Suppressor macrophage (primary cell): ENCODE data around the gene SPOP.
A peak's percentile ranks its signal among the peaks of the same experiment; 100 is the strongest.
"Not testable (repeated sequence)": the region's sequence is repeated elsewhere in the genome, so short reads cannot be mapped to it uniquely, and the experiment has no call there.

ENCODE experiments used
- DNase-seq, 4 experiments: peaks; one replicate each; pipeline ENCODE4 v3.0.0-alpha.2; 2020 to 2022

SPOP gene

GRCh38 chr17:49647256-49647585 lies 30.7 kb downstream of the SPOP start:
- no peak for DNase-seq

GRCh38 chr17:49646391-49647255 lies 31.3 kb downstream of the SPOP start:
- no peak for DNase-seq

- DNase-seq = not testable (repeated sequence)
Measured at GRCh38 chr17:49646056-49646390, 31.9 kb downstream of the SPOP start.

- DNase-seq = no peak
Measured at GRCh38 chr17:49645654-49646053, 32.2 kb downstream of the SPOP start.

GRCh38 chr17:49640556-49640955 lies 37.3 kb downstream of the SPOP start:
- DNase-seq = no peak

GRCh38 chr17:49638818-49639217 lies 39.1 kb downstream of the SPOP start:
- no peak for DNase-seq

GRCh38 chr17:49637739-49638138 lies 40.2 kb downstream of the SPOP start:
- DNase-seq = no peak

GRCh38 chr17:49637050-49637449 lies 40.8 kb downstream of the SPOP start:
- DNase-seq = peak in 2 of 4 experiments; percentile 8 to 18

GRCh38 chr17:49635121-49635520 lies 42.8 kb downstream of the SPOP start:
- peak in 1 of 4 experiments; percentile 14 for DNase-seq

GRCh38 chr17:49634485-49634860 lies 43.4 kb downstream of the SPOP start:
- no peak for DNase-seq

GRCh38 chr17:49633762-49634484 lies 44.0 kb downstream of the SPOP start:
- peak in 3 of 4 experiments; percentile 6 to 43 (median 21) for DNase-seq

- DNase-seq = no peak
Measured at GRCh38 chr17:49633250-49633649, 44.6 kb downstream of the SPOP start.

GRCh38 chr17:49632201-49632600 lies 45.7 kb downstream of the SPOP start:
- DNase-seq = no peak

GRCh38 chr17:49631496-49631895 lies 46.4 kb downstream of the SPOP start:
- no peak for DNase-seq

- no peak for DNase-seq
Measured at GRCh38 chr17:49630113-49630900, 47.6 kb downstream of the SPOP start.

- no peak for DNase-seq
Measured at GRCh38 chr17:49629447-49629846, 48.5 kb downstream of the SPOP start.

- DNase-seq = no peak
Measured at GRCh38 chr17:49624896-49625295, 53.0 kb downstream of the SPOP start.

- no peak for DNase-seq
Measured at GRCh38 chr17:49621946-49622529, 55.9 kb downstream of the SPOP start.

- DNase-seq = no peak
Measured at GRCh38 chr17:49621420-49621819, 56.5 kb downstream of the SPOP start.

GRCh38 chr17:49618028-49618611 lies 59.8 kb downstream of the SPOP start:
- DNase-seq = peak; percentile 30 to 54 (median 32)

- peak; percentile 53 to 71 (median 69) for DNase-seq
Measured at GRCh38 chr17:49616601-49617131, 61.2 kb downstream of the SPOP start.

- DNase-seq = no peak
Measured at GRCh38 chr17:49616086-49616485, 61.8 kb downstream of the SPOP start.
